H1 (cell line): ENCODE data around the gene SLC5A11. TPM values are rescaled to one million over a fixed set of nuclear protein-coding genes. Genes with fewer than 3 reads are reported as not detected.

Experiments
- CTCF ChIA-PET: fragments of 300-600 bp; sonication (Branson Sonifier 250); formaldehyde crosslinking; loops from one replicate; lab custom pipeline; 2021; ENCODE audit not compliant: partially characterized antibody; lab: Charles Lee
- POLR2A ChIA-PET: fragments of 300-600 bp; sonication (Branson Sonifier 250); formaldehyde crosslinking; loops from one replicate; lab custom pipeline; 2021; ENCODE audit warnings: inconsistent platforms; ENCODE audit not compliant: partially characterized antibody; lab: Charles Lee
- DNase-seq, 2 experiments: peaks; one replicate each; pipeline versions ENCODE4 v3.0.0 to v3.0.0-alpha.2; 2010 to 2022; ENCODE audit warnings: low spot score in 2 of 2, low read depth in 1 of 2, mixed read lengths in 1 of 2
- FAIRE-seq: peaks from 2 replicates; lab custom pipeline; 2011; peaks lifted over from hg19 to GRCh38; lab: Jason Lieb, UNC
- H2AFZ ChIP-seq: 2 replicates; pipeline ENCODE4 v1.8.1; 2012; ENCODE audit warnings: low read length, inconsistent platforms
- H2AK5ac ChIP-seq: 2 replicates; pipeline ENCODE4 v1.6.1; 2013; ENCODE audit warnings: low read depth, low read length
- H2BK120ac ChIP-seq: replicated peaks from 2 replicates; pipeline ENCODE3; 2013; ENCODE audit warnings: low read depth, low read length, inconsistent platforms
- H2BK12ac ChIP-seq: 2 replicates; pipeline ENCODE4 v1.6.1; 2013; ENCODE audit warnings: low read depth, low read length
- H2BK15ac ChIP-seq: 2 replicates; pipeline ENCODE4 v1.6.1; 2013; ENCODE audit warnings: low read length
- H2BK20ac ChIP-seq: 2 replicates; pipeline ENCODE4 v1.6.1; 2013; ENCODE audit warnings: low read length
- H2BK5ac ChIP-seq: 2 replicates; pipeline ENCODE4 v1.6.1; 2013; ENCODE audit warnings: low read depth, low read length
- H3K14ac ChIP-seq: 2 replicates; pipeline ENCODE4 v1.6.1; 2013; ENCODE audit warnings: inconsistent platforms; ENCODE audit not compliant: insufficient read length
- H3K18ac ChIP-seq: 2 replicates; pipeline ENCODE4 v1.6.1; 2013; ENCODE audit warnings: low read length; ENCODE audit errors: extremely low read depth
- H3K23ac ChIP-seq: 2 replicates; pipeline ENCODE4 v1.6.1; 2013; ENCODE audit warnings: inconsistent platforms; ENCODE audit not compliant: insufficient read length
- H3K23me2 ChIP-seq: 2 replicates; pipeline ENCODE4 v1.6.1; 2013; ENCODE audit warnings: low read depth, low read length
- H3K27ac ChIP-seq: 2 replicates; pipeline ENCODE4 v1.6.1; 2011; ENCODE audit warnings: low read depth, low read length, inconsistent platforms
- H3K27me3 ChIP-seq, 4 experiments: replicated peaks in 1 of 4; 1 replicate in 1 of 4; 2 replicates in 3 of 4; pipeline versions ENCODE4 v1.6.1 to v1.8.1; 2011 to 2013; ENCODE audit warnings: low read length in 3 of 4, mild to moderate bottlenecking in 3 of 4, inconsistent platforms in 2 of 4, mixed read lengths in 2 of 4, moderate library complexity in 1 of 4; ENCODE audit not compliant: control insufficient read depth in 3 of 4, insufficient read depth in 3 of 4; ENCODE audit errors: extremely low read depth in 1 of 4
- H3K36me3 ChIP-seq, 4 experiments: 2 replicates each; pipeline versions ENCODE4 v1.6.1 to v1.8.1; 2011 to 2013; ENCODE audit warnings: mild to moderate bottlenecking in 4 of 4, low read length in 3 of 4, moderate library complexity in 2 of 4, control low read depth in 1 of 4, inconsistent platforms in 1 of 4; ENCODE audit not compliant: insufficient read depth in 4 of 4, control insufficient read depth in 2 of 4
- H3K4ac ChIP-seq: replicated peaks from 2 replicates; pipeline ENCODE3; 2013; ENCODE audit warnings: low read length, low read depth, mixed read lengths, inconsistent platforms; ENCODE audit not compliant: insufficient read length
- H3K4me1 ChIP-seq, 4 experiments: replicated peaks in 1 of 4; 1 replicate in 1 of 4; 2 replicates in 3 of 4; pipeline versions ENCODE4 v1.6.1 to v1.8.1; 2011 to 2013; ENCODE audit warnings: low read length in 3 of 4, inconsistent platforms in 2 of 4, mixed read lengths in 1 of 4; ENCODE audit not compliant: insufficient read depth in 4 of 4, control insufficient read depth in 3 of 4
- H3K4me2 ChIP-seq, 2 experiments: 2 replicates each; pipeline versions ENCODE4 v1.6.1 to v1.8.1; 2011 to 2013; ENCODE audit warnings: low read depth in 2 of 2, low read length in 2 of 2, control low read depth in 1 of 2, inconsistent platforms in 1 of 2, mild to moderate bottlenecking in 1 of 2; ENCODE audit not compliant: insufficient read depth in 1 of 2
- H3K4me3 ChIP-seq, 4 experiments: fragments of 200-600, 300-600 bp in 1 of 4; sonication (generic), shearing (Covaris generic), sonication (Bioruptor Twin) in 1 of 4; 2 replicates each; pipeline versions ENCODE4 v1.5.1 to v1.8.1; 2011 to 2016; ENCODE audit warnings: low read length in 4 of 4, low read depth in 3 of 4, control low read depth in 2 of 4, inconsistent platforms in 2 of 4, mild to moderate bottlenecking in 2 of 4, mixed read lengths in 1 of 4, moderate library complexity in 1 of 4; ENCODE audit not compliant: insufficient read depth in 2 of 4; ENCODE audit errors: extremely low read depth in 1 of 4
- H3K56ac ChIP-seq: replicated peaks from 2 replicates; pipeline ENCODE3; 2013; ENCODE audit warnings: low read depth, mild to moderate bottlenecking, mixed read lengths, low read length, inconsistent platforms; ENCODE audit not compliant: insufficient read length
- H3K79me1 ChIP-seq: 2 replicates; pipeline ENCODE4 v1.6.1; 2013; ENCODE audit warnings: low read depth, low read length, control low read depth
- H3K79me2 ChIP-seq, 2 experiments: 2 replicates each; pipeline versions ENCODE4 v1.6.1 to v1.8.1; 2012 to 2013; ENCODE audit warnings: low read length in 2 of 2, mild to moderate bottlenecking in 2 of 2, inconsistent platforms in 1 of 2; ENCODE audit not compliant: insufficient read depth in 2 of 2, control insufficient read depth in 1 of 2
- H3K9ac ChIP-seq, 4 experiments: replicated peaks in 1 of 4; 1 replicate in 1 of 4; 2 replicates in 3 of 4; pipeline versions ENCODE4 v1.6.1 to v1.8.1; 2011 to 2013; ENCODE audit warnings: low read depth in 3 of 4, low read length in 3 of 4, control low read depth in 2 of 4, mild to moderate bottlenecking in 2 of 4, moderate library complexity in 2 of 4, inconsistent platforms in 1 of 4; ENCODE audit errors: extremely low read depth in 1 of 4
- H3K9me3 ChIP-seq, 2 experiments: 2 replicates each; pipeline versions ENCODE4 v1.6.1 to v1.8.1; 2012 to 2013; ENCODE audit warnings: mild to moderate bottlenecking in 2 of 2, moderate library complexity in 2 of 2, control low read depth in 1 of 2, inconsistent platforms in 1 of 2, low read depth in 1 of 2, low read length in 1 of 2, mixed read lengths in 1 of 2; ENCODE audit not compliant: insufficient read depth in 2 of 2
- H4K20me1 ChIP-seq, 2 experiments: replicated peaks in 1 of 2; 2 replicates each; pipeline versions ENCODE3 to v1.8.1; 2011 to 2013; ENCODE audit warnings: inconsistent platforms in 2 of 2, low read length in 2 of 2, mild to moderate bottlenecking in 1 of 2; ENCODE audit not compliant: insufficient read depth in 2 of 2, control insufficient read depth in 1 of 2
- H4K5ac ChIP-seq: 2 replicates; pipeline ENCODE4 v1.6.1; 2013; ENCODE audit warnings: low read length, low read depth, mixed read lengths, inconsistent platforms; ENCODE audit not compliant: insufficient read length
- H4K8ac ChIP-seq: 2 replicates; pipeline ENCODE4 v1.8.0; 2013; ENCODE audit warnings: mild to moderate bottlenecking, moderate library complexity, low read length, inconsistent platforms; ENCODE audit not compliant: insufficient read depth; ENCODE audit errors: extremely low read depth
- H4K91ac ChIP-seq: replicated peaks from 2 replicates; pipeline ENCODE3; 2013; ENCODE audit warnings: low read length, mixed read lengths, inconsistent platforms; ENCODE audit not compliant: insufficient read length
- WGBS, 2 experiments: shearing (Covaris generic) in 1 of 2; methylation state at CpG; one replicate each; pipeline versions ENCODE4 v1.1.6 to v1.1.7; 2013 to 2015; ENCODE audit warnings: low lambda C conversion rate in 2 of 2, mixed read lengths in 2 of 2, inconsistent platforms in 1 of 2, low coverage in 1 of 2, missing lambda C conversion rate in 1 of 2; ENCODE audit not compliant: insufficient replicate concordance in 2 of 2, insufficient coverage in 1 of 2, insufficient read length in 1 of 2; ENCODE audit errors: extremely low coverage in 1 of 2, missing lambda C conversion rate in 1 of 2; 5-methylcytosine and 5-hydroxymethylcytosine counted together
- polyA plus RNA-seq, 7 experiments: library from polyadenylated mRNA; depleted of rRNA in 3 of 7; stranded (reverse) in 5 of 7; unstranded in 2 of 7; fragments of >200 nt in 5 of 7; fragments of 200-250 nt in 2 of 7; gene quantifications; 1 replicate in 5 of 7; 2 replicates in 1 of 7; 4 replicates in 1 of 7; pipeline versions ENCODE4 v1.2.1 to v1.2.3, GENCODE V29; 2011 to 2013; ENCODE audit warnings: missing spikeins in 2 of 7, mixed read lengths in 2 of 7
- total RNA-seq: library from RNA; stranded (reverse); fragmentation: NEBNext Ultra II Directional; extraction: Animal tissue kit (Norgen Biotek cat#: 25700); gene quantifications from 2 replicates; pipeline ENCODE4 v1.2.1, GENCODE V29; 2021
- TF ChIP-seq, protein P1 (sequence below): IDR thresholded peaks from 2 replicates; pipeline ENCODE4 v1.6.1; 2011; ENCODE audit warnings: low read depth, mild to moderate bottlenecking, low read length; ENCODE audit not compliant: insufficient read depth

Gene SLC5A11
- total and polyA plus RNA-seq, 2 of the 8 experiments (the other 6 are each of a cell fraction or from before 2014, with no cell fraction given): 0.26 to 0.59 TPM

DNA sequence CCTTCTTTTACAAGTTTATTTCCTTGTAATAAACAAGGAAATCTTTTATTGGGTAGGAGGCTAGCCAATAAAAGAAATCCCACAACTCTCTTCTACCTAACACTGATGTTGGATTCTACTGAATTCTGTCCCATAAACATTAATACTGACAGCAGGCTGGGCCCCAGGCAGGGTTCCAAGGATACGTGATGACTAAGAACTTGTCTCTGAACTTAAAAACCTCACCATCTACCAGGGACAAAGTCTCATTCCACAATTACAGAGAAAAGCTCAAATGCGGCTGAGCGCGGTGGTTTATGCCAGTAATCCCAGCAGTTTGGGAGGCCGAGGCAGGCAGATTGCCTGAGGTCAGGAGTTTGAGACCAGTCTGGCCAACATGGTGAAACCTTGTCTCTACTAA, 104.5 kb downstream of the SLC5A11 start:
- POLR2A ChIA-PET: no interaction called here
- Histone ChIP-seq H2BK15ac (no peak overlapping the region), H2BK20ac (no peak overlapping the region), H3K27ac (no peak overlapping the region), H3K36me3 (peaks cover 5 to 69% (median 37%) of the 10 kb centered on the region in 4 experiments; a peak in 7 of 8 replicates), H4K5ac (no peak overlapping the region), H2AFZ (no peak overlapping the region), H3K14ac (no peak overlapping the region), H3K18ac (no peak overlapping the region), H4K20me1 (no peaks in the 10 kb centered on the region), H3K56ac (no peak overlapping the region), H3K4me1 (no peaks in the 10 kb centered on the region), H3K79me2 (no peaks in the 10 kb centered on the region), H3K4me2 (no peak overlapping the region), H2BK5ac (no peak overlapping the region), H2AK5ac (no peak overlapping the region), H3K23ac (no peak overlapping the region), H4K8ac (no peak overlapping the region), H3K9ac (no peak overlapping the region)
- no peak for FAIRE-seq
- TF ChIP-seq, protein P1, sequence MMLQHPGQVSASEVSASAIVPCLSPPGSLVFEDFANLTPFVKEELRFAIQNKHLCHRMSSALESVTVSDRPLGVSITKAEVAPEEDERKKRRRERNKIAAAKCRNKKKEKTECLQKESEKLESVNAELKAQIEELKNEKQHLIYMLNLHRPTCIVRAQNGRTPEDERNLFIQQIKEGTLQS: no peak
- TF ChIP-seq, all 59 proteins: peak for 0
- Histone ChIP-seq H3K27me3 (no peaks in the 10 kb centered on the region), H3K4ac (no peak overlapping the region), H2BK120ac (no peak overlapping the region), H3K9me3 (no peaks in the 10 kb centered on the region), H2BK12ac (no peak overlapping the region), H3K79me1 (no peaks in the 10 kb centered on the region), H4K91ac (no peak overlapping the region), H3K4me3 (no peak overlapping the region), H3K23me2 (no peaks in the 10 kb centered on the region)
- CTCF ChIA-PET: interaction anchor here (0.7 kb wide), 1 partner anchor 44 kb away, joined by 3 read pairs; no protein-coding TSS in a partner anchor
- 90% methylated on average over 5 of the region's 5 CpGs; no CpG with 5 or more reads in 1 of the 2 experiments for WGBS, 2 experiments
- DNase-seq: no peak
